Skeletal muscle satellite cell (primary cell): ENCODE measurements around the gene NFE2L1. TPM values are rescaled to one million over a fixed set of nuclear protein-coding genes. Genes with fewer than 3 reads are reported as not detected.
"Not testable (repeated sequence)": the region's sequence is repeated elsewhere in the genome, so short reads cannot be mapped to it uniquely, and the experiment has no call there.

Experiments used
- H3K27me3 ChIP-seq: 2 replicates; pipeline ENCODE4 v1.7.0; 2013; ENCODE audit warnings: low read length; ENCODE audit not compliant: control insufficient read depth, insufficient read depth
- H3K36me3 ChIP-seq: 2 replicates; pipeline ENCODE4 v1.7.0; 2013; ENCODE audit warnings: mild to moderate bottlenecking, control low read depth, low read length; ENCODE audit not compliant: insufficient read depth
- H3K4me1 ChIP-seq: 2 replicates; pipeline ENCODE4 v1.7.0; 2013; ENCODE audit warnings: low read length; ENCODE audit not compliant: control insufficient read depth, insufficient read depth
- H3K4me2 ChIP-seq: 2 replicates; pipeline ENCODE4 v1.7.0; 2013; ENCODE audit warnings: mild to moderate bottlenecking, low read length
- H3K4me3 ChIP-seq: 2 replicates; pipeline ENCODE4 v1.7.0; 2013; ENCODE audit warnings: low read length
- H3K9ac ChIP-seq: 2 replicates; pipeline ENCODE4 v1.7.0; 2013; ENCODE audit warnings: mild to moderate bottlenecking, low read depth, low read length, moderate library complexity
- H3K9me3 ChIP-seq: replicated peaks from 2 replicates; pipeline ENCODE4 v1.7.0; 2013; ENCODE audit warnings: mild to moderate bottlenecking, control low read depth, low read length
- total RNA-seq: library from RNA; depleted of rRNA; stranded (reverse); fragments of >200 nt; gene quantifications from 2 replicates; pipeline ENCODE4 v1.2.3, GENCODE V29; 2012; rRNA removed

NFE2L1 gene
- 93.3 and 93.7 TPM in 2 replicates for total RNA-seq

GRCh38 chr17:48047741-48048383 lies at the start of gene NFE2L1:
NFE2L1 (plus strand) TSS chr17:48048359; CDS start chr17:48051119, 2,760 bp downstream.
- peak within 1 kb of the TSS; percentile 93 for H3K9ac ChIP-seq
- H3K36me3 ChIP-seq: peaks cover 16% of the 10 kb centered on the region
- H3K27me3 ChIP-seq: no peaks in the 10 kb centered on the region
- peaks cover 67% of the 10 kb centered on the region for H3K4me1 ChIP-seq
- peak within 1 kb of the TSS; percentile 91 for H3K4me2 ChIP-seq
- H3K9me3 ChIP-seq: no peaks in the 10 kb centered on the region
- peak within 1 kb of the TSS; percentile 87 for H3K4me3 ChIP-seq

- Histone ChIP-seq H3K4me1 (peaks cover 36% of the 10 kb centered on the region), H3K27me3 (peaks cover 10% of the 10 kb centered on the region), H3K9me3 (no peaks in the 10 kb centered on the region), H3K4me2 (peak overlapping the region; percentile 4), H3K9ac (no peak overlapping the region), H3K4me3 (no peak overlapping the region), H3K36me3 (no peaks in the 10 kb centered on the region)
These were observed 48.6 kb upstream of the NFE2L1 start for GRCh38 chr17:47999582-47999981.

GRCh38 chr17:48001197-48001596 lies 47.0 kb upstream of the NFE2L1 start:
- Histone ChIP-seq H3K36me3 (no peaks in the 10 kb centered on the region), H3K9me3 (no peaks in the 10 kb centered on the region), H3K4me3 (no peak overlapping the region), H3K4me2 (no peak overlapping the region), H3K9ac (no peak overlapping the region), H3K27me3 (no peaks in the 10 kb centered on the region), H3K4me1 (peaks cover 49% of the 10 kb centered on the region)

GRCh38 chr17:48001657-48002056 lies 46.5 kb upstream of the NFE2L1 start:
- not testable (repeated sequence) for H3K9ac ChIP-seq, H3K36me3 ChIP-seq, H3K27me3 ChIP-seq, H3K4me3 ChIP-seq, H3K4me2 ChIP-seq, H3K9me3 ChIP-seq
- H3K4me1 ChIP-seq: peaks cover 50% of the 10 kb centered on the region

- Histone ChIP-seq H3K4me2 (peak overlapping the region; percentile 29), H3K9ac (peak overlapping the region; percentile 67), H3K36me3 (no peaks in the 10 kb centered on the region), H3K9me3 (no peaks in the 10 kb centered on the region), H3K4me3 (no peak overlapping the region), H3K4me1 (peaks cover 50% of the 10 kb centered on the region), H3K27me3 (no peaks in the 10 kb centered on the region)
These were observed 45.8 kb upstream of the NFE2L1 start for GRCh38 chr17:48002266-48002915.

- H3K36me3 ChIP-seq: no peaks in the 10 kb centered on the region
- H3K4me3 ChIP-seq: peak overlapping the region; percentile 6
- H3K27me3 ChIP-seq: no peaks in the 10 kb centered on the region
- H3K4me1 ChIP-seq: peaks cover 46% of the 10 kb centered on the region
- peak overlapping the region; percentile 67 for H3K9ac ChIP-seq
- H3K4me2 ChIP-seq: peak overlapping the region; percentile 29
- H3K9me3 ChIP-seq: no peaks in the 10 kb centered on the region
These were observed 45.2 kb upstream of the NFE2L1 start for GRCh38 chr17:48002916-48003416.

- no peaks in the 10 kb centered on the region for H3K9me3 ChIP-seq
- no peaks in the 10 kb centered on the region for H3K36me3 ChIP-seq
- H3K4me3 ChIP-seq: no peak overlapping the region
- no peak overlapping the region for H3K4me2 ChIP-seq
- H3K27me3 ChIP-seq: no peaks in the 10 kb centered on the region
- peaks cover 46% of the 10 kb centered on the region for H3K4me1 ChIP-seq
- H3K9ac ChIP-seq: no peak overlapping the region
These were observed 44.6 kb upstream of the NFE2L1 start for GRCh38 chr17:48003417-48004151.

- no peak overlapping the region for H3K9ac ChIP-seq
- no peak overlapping the region for H3K4me2 ChIP-seq
- H3K9me3 ChIP-seq: no peaks in the 10 kb centered on the region
- H3K36me3 ChIP-seq: no peaks in the 10 kb centered on the region
- H3K4me1 ChIP-seq: peaks cover 36% of the 10 kb centered on the region
- no peak overlapping the region for H3K4me3 ChIP-seq
- H3K27me3 ChIP-seq: no peaks in the 10 kb centered on the region
These were observed 43.2 kb upstream of the NFE2L1 start for GRCh38 chr17:48004983-48005382.

- H3K4me1 ChIP-seq: peaks cover 39% of the 10 kb centered on the region
- H3K4me2 ChIP-seq: no peak overlapping the region
- H3K36me3 ChIP-seq: no peaks in the 10 kb centered on the region
- no peak overlapping the region for H3K9ac ChIP-seq
- no peaks in the 10 kb centered on the region for H3K9me3 ChIP-seq
- no peak overlapping the region for H3K4me3 ChIP-seq
- no peaks in the 10 kb centered on the region for H3K27me3 ChIP-seq
These were observed 41.0 kb upstream of the NFE2L1 start for GRCh38 chr17:48006936-48007709.

GRCh38 chr17:48010193-48010592 lies 38.0 kb upstream of the NFE2L1 start:
- no peak overlapping the region for H3K4me3 ChIP-seq
- peaks cover 11% of the 10 kb centered on the region for H3K27me3 ChIP-seq
- no peaks in the 10 kb centered on the region for H3K36me3 ChIP-seq
- no peaks in the 10 kb centered on the region for H3K9me3 ChIP-seq
- H3K4me1 ChIP-seq: peaks cover 18% of the 10 kb centered on the region
- H3K9ac ChIP-seq: no peak overlapping the region
- no peak overlapping the region for H3K4me2 ChIP-seq
